Hepatocyte (in vitro differentiated cells): ENCODE results near the gene PHGDH. TPM values are rescaled to one million over a fixed set of nuclear protein-coding genes. Genes with fewer than 3 reads are reported as not detected.

Experiments used
- DNase-seq: peaks from one replicate; pipeline ENCODE4 v3.0.0-alpha.2; 2016; ENCODE audit warnings: low spot score
- H2AFZ ChIP-seq: fragments of 200-600 bp; sonication (generic); 2 replicates; pipeline ENCODE4 v1.6.0; 2016; ENCODE audit warnings: antibody characterized with exemption, mild to moderate bottlenecking
- H3K27ac ChIP-seq: fragments of 200-600 bp; sonication (generic); 2 replicates; pipeline ENCODE4 v1.5.1; 2016; ENCODE audit warnings: mild to moderate bottlenecking
- H3K27me3 ChIP-seq: fragments of 200-600 bp; sonication (generic); 2 replicates; pipeline ENCODE4 v1.6.1; 2016
- H3K36me3 ChIP-seq: fragments of 200-600 bp; sonication (generic); replicated peaks from 2 replicates; pipeline ENCODE4 v1.5.1; 2016; ENCODE audit warnings: low read depth; ENCODE audit not compliant: insufficient read depth
- H3K4me1 ChIP-seq: fragments of 200-600 bp; sonication (generic); 2 replicates; pipeline ENCODE4 v1.5.1; 2016; ENCODE audit warnings: mild to moderate bottlenecking, moderate library complexity; ENCODE audit not compliant: insufficient read depth
- H3K4me2 ChIP-seq: fragments of 200-600 bp; sonication (generic); 2 replicates; pipeline ENCODE4 v1.6.0; 2016
- H3K4me3 ChIP-seq: fragments of 200-600 bp; sonication (generic); 2 replicates; pipeline ENCODE4 v1.5.1; 2016; ENCODE audit warnings: mild to moderate bottlenecking
- H3K79me2 ChIP-seq: fragments of 200-600 bp; sonication (generic); 2 replicates; pipeline ENCODE4 v1.6.0; 2017; ENCODE audit warnings: mild to moderate bottlenecking
- H3K9me2 ChIP-seq: fragments of 200-600 bp; sonication (generic); replicated peaks from 2 replicates; pipeline ENCODE4 v1.6.0; 2017; ENCODE audit warnings: mild to moderate bottlenecking; ENCODE audit not compliant: insufficient read depth
- H3K9me3 ChIP-seq: fragments of 200-600 bp; sonication (generic); 2 replicates; pipeline ENCODE4 v1.5.1; 2016; ENCODE audit warnings: low read depth, mild to moderate bottlenecking
- H4K20me1 ChIP-seq: fragments of 200-600 bp; sonication (generic); 2 replicates; pipeline ENCODE4 v1.6.0; 2016; ENCODE audit warnings: mild to moderate bottlenecking; ENCODE audit not compliant: insufficient read depth, poor library complexity, severe bottlenecking
- CTCF ChIP-seq: fragments of 200-600 bp; sonication (generic); IDR thresholded peaks from 2 replicates; pipeline ENCODE4 v1.5.1; 2016; ENCODE audit warnings: antibody characterized with exemption, mild to moderate bottlenecking; ENCODE audit not compliant: poor library complexity
- EZH2 ChIP-seq: fragments of 200-600 bp; sonication (generic); IDR thresholded peaks from 2 replicates; pipeline ENCODE4 v1.6.1; 2016; ENCODE audit warnings: antibody characterized with exemption, mild to moderate bottlenecking, borderline replicate concordance
- EZH2phosphoT487 ChIP-seq: fragments of 200-600 bp; sonication (generic); IDR thresholded peaks from one replicate; pipeline ENCODE4 v1.6.1; 2018; ENCODE audit warnings: antibody characterized with exemption, mild to moderate bottlenecking, low read depth, moderate library complexity; ENCODE audit not compliant: unreplicated experiment, severe bottlenecking
- WGBS: methylation state at CpG from one replicate; pipeline ENCODE4 v1.1.6; 2016; ENCODE audit warnings: low lambda C conversion rate; ENCODE audit errors: missing lambda C conversion rate; 5-methylcytosine and 5-hydroxymethylcytosine counted together
- polyA plus RNA-seq: library from polyadenylated mRNA; unstranded; fragments of >200 nt; fragmentation: Nextera tagmentation; extraction: Ambion mirVana; gene quantifications from 2 replicates; pipeline ENCODE4 v1.2.1, GENCODE V29; 2016
- total RNA-seq: library from RNA; depleted of rRNA; stranded (reverse); fragments of >200 nt; gene quantifications from 2 replicates; pipeline ENCODE4 v1.2.3, GENCODE V29; 2014

The PHGDH gene
- total and polyA plus RNA-seq, 2 experiments from 2014 or later = 138 to 167 TPM

- H3K9me2 ChIP-seq = no peaks in the 10 kb centered on the region
- no peak overlapping the region for H2AFZ ChIP-seq
- peak overlapping the region; percentile 4 for H3K27ac ChIP-seq
- peaks cover 15% of the 10 kb centered on the region for H3K79me2 ChIP-seq
- DNase-seq = peak; percentile 61
- 41% methylated on average over 2 of the region's 2 CpGs for WGBS
- H3K4me3 ChIP-seq = no peak overlapping the region
- H3K27me3 ChIP-seq = no peaks in the 10 kb centered on the region
- TF ChIP-seq EZH2 (no peak), CTCF (peak; percentile 20), EZH2phosphoT487 (no peak)
- peaks cover 56% of the 10 kb centered on the region for H3K4me1 ChIP-seq
- peaks cover 6% of the 10 kb centered on the region for H3K9me3 ChIP-seq
- H3K4me2 ChIP-seq = no peak overlapping the region
- no peaks in the 10 kb centered on the region for H3K36me3 ChIP-seq
- H4K20me1 ChIP-seq = no peaks in the 10 kb centered on the region
These were observed 59.3 kb downstream of the PHGDH start for GRCh38 chr1:119771016-119771415.

GRCh38 chr1:119771770-119772169 lies 60.0 kb downstream of the PHGDH start:
- Histone ChIP-seq H3K27ac (peak overlapping the region; percentile 4), H3K36me3 (no peaks in the 10 kb centered on the region), H3K4me2 (no peak overlapping the region), H3K79me2 (peaks cover 15% of the 10 kb centered on the region), H4K20me1 (no peaks in the 10 kb centered on the region), H2AFZ (no peak overlapping the region), H3K9me3 (peaks cover 6% of the 10 kb centered on the region), H3K4me1 (peaks cover 53% of the 10 kb centered on the region), H3K9me2 (no peaks in the 10 kb centered on the region), H3K27me3 (no peaks in the 10 kb centered on the region), H3K4me3 (no peak overlapping the region)
- TF ChIP-seq EZH2 = no peak
- no peak for TF ChIP-seq CTCF
- no peak for TF ChIP-seq EZH2phosphoT487
- no peak for DNase-seq
- WGBS = 74% methylated on average over 3 of the region's 3 CpGs

- Histone ChIP-seq H3K27me3 (no peaks in the 10 kb centered on the region), H3K79me2 (peaks cover 13% of the 10 kb centered on the region), H3K4me3 (no peak overlapping the region), H3K27ac (no peak overlapping the region), H4K20me1 (no peaks in the 10 kb centered on the region), H3K4me1 (peaks cover 48% of the 10 kb centered on the region), H3K9me2 (no peaks in the 10 kb centered on the region), H3K36me3 (no peaks in the 10 kb centered on the region), H3K9me3 (peaks cover 6% of the 10 kb centered on the region), H2AFZ (no peak overlapping the region), H3K4me2 (no peak overlapping the region)
- no peak for TF ChIP-seq EZH2
- no peak for TF ChIP-seq CTCF
- TF ChIP-seq EZH2phosphoT487 = no peak
- 97% methylated on average over 2 of the region's 2 CpGs for WGBS
- no peak for DNase-seq
These were observed 60.6 kb downstream of the PHGDH start for GRCh38 chr1:119772298-119772697.

GRCh38 chr1:119773711-119774241 lies 62.0 kb downstream of the PHGDH start:
- Histone ChIP-seq H3K9me3 (peaks cover 6% of the 10 kb centered on the region), H3K4me1 (peaks cover 46% of the 10 kb centered on the region), H3K79me2 (no peaks in the 10 kb centered on the region), H4K20me1 (no peaks in the 10 kb centered on the region), H3K4me3 (no peak overlapping the region), H3K36me3 (no peaks in the 10 kb centered on the region), H3K27ac (peak overlapping the region; percentile 84), H3K9me2 (no peaks in the 10 kb centered on the region), H3K4me2 (peak overlapping the region; percentile 17), H2AFZ (no peak overlapping the region), H3K27me3 (no peaks in the 10 kb centered on the region)
- WGBS = 34% methylated on average over 3 of the region's 3 CpGs
- TF ChIP-seq CTCF (no peak), EZH2 (no peak), EZH2phosphoT487 (no peak)
- no peak for DNase-seq
